ENCODE data around the gene HTRA3.

HTRA3 gene

GRCh38 chr4:8319061-8319460 is 49.5 kb downstream of the HTRA3 start:
- TF ChIP-seq, protein P1, sequence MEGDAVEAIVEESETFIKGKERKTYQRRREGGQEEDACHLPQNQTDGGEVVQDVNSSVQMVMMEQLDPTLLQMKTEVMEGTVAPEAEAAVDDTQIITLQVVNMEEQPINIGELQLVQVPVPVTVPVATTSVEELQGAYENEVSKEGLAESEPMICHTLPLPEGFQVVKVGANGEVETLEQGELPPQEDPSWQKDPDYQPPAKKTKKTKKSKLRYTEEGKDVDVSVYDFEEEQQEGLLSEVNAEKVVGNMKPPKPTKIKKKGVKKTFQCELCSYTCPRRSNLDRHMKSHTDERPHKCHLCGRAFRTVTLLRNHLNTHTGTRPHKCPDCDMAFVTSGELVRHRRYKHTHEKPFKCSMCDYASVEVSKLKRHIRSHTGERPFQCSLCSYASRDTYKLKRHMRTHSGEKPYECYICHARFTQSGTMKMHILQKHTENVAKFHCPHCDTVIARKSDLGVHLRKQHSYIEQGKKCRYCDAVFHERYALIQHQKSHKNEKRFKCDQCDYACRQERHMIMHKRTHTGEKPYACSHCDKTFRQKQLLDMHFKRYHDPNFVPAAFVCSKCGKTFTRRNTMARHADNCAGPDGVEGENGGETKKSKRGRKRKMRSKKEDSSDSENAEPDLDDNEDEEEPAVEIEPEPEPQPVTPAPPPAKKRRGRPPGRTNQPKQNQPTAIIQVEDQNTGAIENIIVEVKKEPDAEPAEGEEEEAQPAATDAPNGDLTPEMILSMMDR (IDR thresholded peaks at IDR 0.05; ENCODE audit: extremely low read depth, insufficient read depth, missing control alignments) = no peak
- no peak for DNase-seq (ENCODE audit: low spot score)
- in situ Hi-C loops (cut with MboI; ENCODE audit: low pct_unique_long_range_greater_than_20kb, low sequenced_read_pairs, unreplicated experiment) = no loop called here

- no peak for DNase-seq (ENCODE audit: low spot score)
- TF ChIP-seq, protein P1 (IDR thresholded peaks at IDR 0.05; ENCODE audit: extremely low read depth, insufficient read depth, missing control alignments) = no peak
- in situ Hi-C loops (cut with MboI; ENCODE audit: low pct_unique_long_range_greater_than_20kb, low sequenced_read_pairs, unreplicated experiment) = no loop called here
Observed at GRCh38 chr4:8319731-8320385, 50.3 kb downstream of the HTRA3 start.

- in situ Hi-C loops (cut with MboI; ENCODE audit: low pct_unique_long_range_greater_than_20kb, low sequenced_read_pairs, unreplicated experiment) = no loop called here
- no peak for DNase-seq (ENCODE audit: low spot score)
Observed at GRCh38 chr4:8320386-8320750, 50.8 kb downstream of the HTRA3 start.

GRCh38 chr4:8321220-8321619 is 51.7 kb downstream of the HTRA3 start:
- DNase-seq (ENCODE audit: low spot score) = no peak
- TF ChIP-seq, protein P1 (IDR thresholded peaks at IDR 0.05; ENCODE audit: extremely low read depth, insufficient read depth, missing control alignments) = no peak
- in situ Hi-C loops (cut with MboI; ENCODE audit: low pct_unique_long_range_greater_than_20kb, low sequenced_read_pairs, unreplicated experiment) = no loop called here

More at GRCh38 chr4:8320386-8320750, 50.8 kb downstream of the HTRA3 start:
- TF ChIP-seq, protein P1 (IDR thresholded peaks at IDR 0.05; ENCODE audit: extremely low read depth, insufficient read depth, missing control alignments) = peak; percentile 37

DNA sequence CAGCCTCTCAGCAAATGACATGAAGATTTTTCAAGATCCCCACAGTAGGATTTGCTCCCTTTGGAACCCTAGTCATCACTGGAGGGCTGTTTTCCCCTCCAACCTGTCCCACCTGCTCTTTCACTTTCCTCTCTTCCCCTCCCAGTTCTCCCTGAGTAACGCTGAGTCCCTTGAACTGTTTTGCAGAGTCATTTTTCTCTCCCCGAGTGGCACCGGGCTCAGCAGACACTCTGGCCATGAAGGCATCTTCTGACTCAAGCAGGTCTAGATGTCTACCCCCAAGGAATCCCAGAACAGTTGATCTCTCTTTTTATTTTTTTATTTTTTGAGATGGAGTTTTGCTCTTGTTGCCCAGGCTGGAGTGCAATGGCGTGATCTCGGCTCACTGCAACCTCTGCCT is 52.2 kb downstream of the HTRA3 start:
- DNase-seq (ENCODE audit: low spot score) = no peak
- TF ChIP-seq, protein P1 (IDR thresholded peaks at IDR 0.05; ENCODE audit: extremely low read depth, insufficient read depth, missing control alignments) = no peak
- in situ Hi-C loops (cut with MboI; ENCODE audit: low pct_unique_long_range_greater_than_20kb, low sequenced_read_pairs, unreplicated experiment) = no loop called here

- TF ChIP-seq, protein P1 (IDR thresholded peaks at IDR 0.05; ENCODE audit: extremely low read depth, insufficient read depth, missing control alignments) = no peak
- in situ Hi-C loops (cut with MboI; ENCODE audit: low pct_unique_long_range_greater_than_20kb, low sequenced_read_pairs, unreplicated experiment) = no loop called here
- DNase-seq (ENCODE audit: low spot score) = no peak
Observed at GRCh38 chr4:8322794-8323704, 53.5 kb downstream of the HTRA3 start.
